Epithelial cell of proximal tubule (primary cell): Measurements from ENCODE around the gene PLIN3. TPM values are rescaled to one million over a fixed set of nuclear protein-coding genes. Genes with fewer than 3 reads are reported as not detected.

Experiments
- DNase-seq: peaks from one replicate; pipeline ENCODE4 v3.0.0-alpha.2; 2011; ENCODE audit warnings: low read depth
- H3K4me3 ChIP-seq: 2 replicates; pipeline ENCODE4 v1.5.1; 2011; ENCODE audit warnings: low read depth, mild to moderate bottlenecking, low read length
- CTCF ChIP-seq: conservative IDR thresholded peaks from 2 replicates; pipeline ENCODE4 v1.5.1; 2012; ENCODE audit warnings: low read depth, mild to moderate bottlenecking, low read length
- total RNA-seq: library from RNA; depleted of rRNA; stranded (reverse); fragments of >200 nt; gene quantifications from 2 replicates; pipeline ENCODE4 v1.2.3, GENCODE V29; 2015

The PLIN3 gene
- total RNA-seq, 1 donor from 2014 or later: 151 TPM

- peak; percentile 99 for TF ChIP-seq CTCF
- peak; percentile 100 for DNase-seq
These were observed 76.1 kb downstream of the PLIN3 start, which contains the start of gene FEM1A for GRCh38 chr19:4791183-4792018. Gene FEM1A, plus strand, starts transcription at chr19:4791734. Its CDS starts 121 bp downstream, at chr19:4791855.

More at GRCh38 chr19:4791183-4792018, 76.1 kb downstream of the PLIN3 start, which contains the start of gene FEM1A:
- peak within 1 kb of the TSS; percentile 76 for H3K4me3 ChIP-seq

Other genes starting within 250 kb of the PLIN3 start
- 6.7 and 7.4 TPM in 2 replicates for gene TNFAIP8L1, start 228.2 kb downstream of the PLIN3 start, total RNA-seq
- 83.0 and 126 TPM in 2 replicates for gene MYDGF, start 197.3 kb downstream of the PLIN3 start, total RNA-seq
- gene DPP9, start 143.8 kb downstream of the PLIN3 start, total RNA-seq: 85.3 and 127 TPM in 2 replicates
- gene FEM1A, start 75.9 kb downstream of the PLIN3 start, total RNA-seq: 10.4 and 16.3 TPM in 2 replicates
- 6.0 and 7.4 TPM in 2 replicates for gene TICAM1, start 36.0 kb downstream of the PLIN3 start, total RNA-seq
- gene ARRDC5, start 35.2 kb upstream of the PLIN3 start, total RNA-seq: not detected in 2 replicates
- gene UHRF1, start 41.8 kb upstream of the PLIN3 start, total RNA-seq: 81.5 and 191 TPM in 2 replicates
- gene KDM4B, start 101.4 kb upstream of the PLIN3 start, total RNA-seq: 11.6 and 20.5 TPM in 2 replicates